Astrocyte of the spinal cord (primary cell): ENCODE results near the gene C2orf92.

Experiments used
- DNase-seq: peaks from one replicate; pipeline ENCODE4 v3.0.0; 2011; ENCODE audit warnings: low read depth, low spot score
- H3K4me3 ChIP-seq: 2 replicates; pipeline ENCODE4 v1.5.1; 2011; ENCODE audit warnings: low read depth, mild to moderate bottlenecking, low read length, moderate library complexity
- CTCF ChIP-seq: IDR thresholded peaks from 2 replicates; pipeline ENCODE4 v1.5.1; 2012; ENCODE audit warnings: low read depth, mild to moderate bottlenecking, low read length, inconsistent platforms
- in situ Hi-C: cut with HindIII; loops from 2 replicates; pipeline ENCODE4 v1.10.0; 2017; ENCODE audit warnings: low sequenced_read_pairs

Gene C2orf92

GRCh38 chr2:97732436-97733340 is 63.2 kb downstream of the C2orf92 start:
- DNase-seq: no peak
- in situ Hi-C loops: no loop called here
- TF ChIP-seq CTCF: no peak
- H3K4me3 ChIP-seq: no peak overlapping the region

GRCh38 chr2:97733341-97734035 is 64.0 kb downstream of the C2orf92 start:
- in situ Hi-C loops: no loop called here
- no peak overlapping the region for H3K4me3 ChIP-seq
- no peak for DNase-seq
- no peak for TF ChIP-seq CTCF

GRCh38 chr2:97734061-97735051 is 64.8 kb downstream of the C2orf92 start:
- H3K4me3 ChIP-seq: no peak overlapping the region
- no peak for DNase-seq
- in situ Hi-C loops: no loop called here
- no peak for TF ChIP-seq CTCF

GRCh38 chr2:97735161-97735561 is 65.6 kb downstream of the C2orf92 start:
- no peak overlapping the region for H3K4me3 ChIP-seq
- TF ChIP-seq CTCF: no peak
- DNase-seq: no peak
- in situ Hi-C loops: no loop called here

- no peak for TF ChIP-seq CTCF
- DNase-seq: no peak
- in situ Hi-C loops: no loop called here
- H3K4me3 ChIP-seq: no peak overlapping the region
Observed at GRCh38 chr2:97736185-97736584, 66.7 kb downstream of the C2orf92 start.
